ENCODE measurements around the gene DLGAP5.

DLGAP5 gene

GRCh38 chr14:55114720-55115119 is 76.7 kb downstream of the DLGAP5 start:
- DNase-seq (ENCODE audit: low read depth), result no peak

GRCh38 chr14:55111122-55111708 is 80.2 kb downstream of the DLGAP5 start:
- no peak for DNase-seq (ENCODE audit: low read depth)

GRCh38 chr14:55109836-55110235 is 81.5 kb downstream of the DLGAP5 start:
- no peak for DNase-seq (ENCODE audit: low read depth)

GRCh38 chr14:55107766-55108554 is 83.4 kb downstream of the DLGAP5 start:
- no peak for DNase-seq (ENCODE audit: low read depth)

GRCh38 chr14:55105991-55106390 is 85.4 kb downstream of the DLGAP5 start:
- DNase-seq (ENCODE audit: low read depth), result no peak

GRCh38 chr14:55103971-55104954 is 87.1 kb downstream of the DLGAP5 start:
- DNase-seq (ENCODE audit: low read depth), result no peak

GRCh38 chr14:55103005-55103640 is 88.3 kb downstream of the DLGAP5 start:
- peak; percentile 24 for DNase-seq (ENCODE audit: low read depth)

- DNase-seq (ENCODE audit: low read depth), result no peak
Measured at GRCh38 chr14:55102141-55102621, 89.2 kb downstream of the DLGAP5 start.

- no peak for DNase-seq (ENCODE audit: low read depth)
Measured at GRCh38 chr14:55101698-55102097, 89.7 kb downstream of the DLGAP5 start.

GRCh38 chr14:55099756-55100155 is 91.6 kb downstream of the DLGAP5 start:
- no peak for DNase-seq (ENCODE audit: low read depth)

- DNase-seq (ENCODE audit: low read depth), result no peak
Measured at GRCh38 chr14:55098561-55098898, 92.9 kb downstream of the DLGAP5 start.

Measured in stimulated activated CD8-positive, alpha-beta memory T cell treated with anti-CD3 and anti-CD28 coated beads, Interleukin-4, amount 100 ng/mL, for 24 hours (primary cell).